Superior temporal gyrus (tissue), 1 donor: ENCODE measurements around the gene PPIB.

ENCODE experiments used
- DNase-seq: peaks from one replicate; pipeline ENCODE4 v3.0.0-alpha.2; 2016; ENCODE audit errors: extremely low spot score

PPIB gene

GRCh38 chr15:64158363-64159134 lies 4.3 kb downstream of the PPIB start:
- DNase-seq: no peak

- no peak for DNase-seq
These were observed 5.2 kb downstream of the PPIB start for GRCh38 chr15:64157599-64158125.

- no peak for DNase-seq
These were observed 6.0 kb downstream of the PPIB start for GRCh38 chr15:64156652-64157331.

GRCh38 chr15:64155802-64156651 lies 6.8 kb downstream of the PPIB start:
- no peak for DNase-seq

- DNase-seq: peak; percentile 96
These were observed 9.1 kb downstream of the PPIB start for GRCh38 chr15:64153480-64154367.

GRCh38 chr15:64152507-64153387 lies 10.1 kb downstream of the PPIB start:
- no peak for DNase-seq

- DNase-seq: no peak
These were observed 10.9 kb downstream of the PPIB start, which contains the start of gene SNX22 for GRCh38 chr15:64151727-64152506. Gene SNX22, plus strand, starts transcription at chr15:64151731. Its CDS starts 45 bp downstream, at chr15:64151776.

GRCh38 chr15:64149893-64150578 lies 12.8 kb downstream of the PPIB start:
- no peak for DNase-seq

- DNase-seq: no peak
These were observed 13.4 kb downstream of the PPIB start for GRCh38 chr15:64149424-64149823.

GRCh38 chr15:64148581-64148980 lies 14.2 kb downstream of the PPIB start:
- no peak for DNase-seq

GRCh38 chr15:64148168-64148567 lies 14.7 kb downstream of the PPIB start:
- no peak for DNase-seq

GRCh38 chr15:64146885-64147681 lies 15.7 kb downstream of the PPIB start:
- DNase-seq: no peak

GRCh38 chr15:64146520-64146884 lies 16.3 kb downstream of the PPIB start:
- DNase-seq: no peak

- DNase-seq: no peak
These were observed 16.8 kb downstream of the PPIB start for GRCh38 chr15:64146041-64146440.

GRCh38 chr15:64144565-64145281 lies 18.1 kb downstream of the PPIB start:
- peak; percentile 68 for DNase-seq

- DNase-seq: no peak
These were observed 18.6 kb downstream of the PPIB start for GRCh38 chr15:64144192-64144564.

GRCh38 chr15:64143276-64143675 lies 19.5 kb downstream of the PPIB start:
- no peak for DNase-seq
